CD4-positive, alpha-beta T cell treated with Interleukin-21 for 1 hour (primary cell): ENCODE measurements around the gene TMEM217.
"Not testable (repeated sequence)": the region's sequence is repeated elsewhere in the genome, so short reads cannot be mapped to it uniquely, and the experiment has no call there.

Source experiments
- DNase-seq: peaks from one replicate; pipeline ENCODE4 v3.0.0-alpha.2; 2020

Gene TMEM217

GRCh38 chr6:37209461-37210205, 48.3 kb downstream of the TMEM217 start:
- peak; percentile 81 for DNase-seq

GRCh38 chr6:37208793-37209192, 49.2 kb downstream of the TMEM217 start:
- DNase-seq, result no peak

- DNase-seq, result peak; percentile 92
Measured at GRCh38 chr6:37207903-37208456, 50.0 kb downstream of the TMEM217 start.

GRCh38 chr6:37206622-37207021, 51.3 kb downstream of the TMEM217 start:
- DNase-seq, result no peak

GRCh38 chr6:37205997-37206340, 52.0 kb downstream of the TMEM217 start:
- DNase-seq, result no peak

- no peak for DNase-seq
Measured at GRCh38 chr6:37205175-37205996, 52.6 kb downstream of the TMEM217 start.

- no peak for DNase-seq
Measured at GRCh38 chr6:37204014-37204751, 53.8 kb downstream of the TMEM217 start.

GRCh38 chr6:37202788-37203491, 55.0 kb downstream of the TMEM217 start:
- DNase-seq, result no peak

- no peak for DNase-seq
Measured at GRCh38 chr6:37201726-37202125, 56.2 kb downstream of the TMEM217 start.

- no peak for DNase-seq
Measured at GRCh38 chr6:37200085-37200484, 57.9 kb downstream of the TMEM217 start.

GRCh38 chr6:37196451-37196850, 61.5 kb downstream of the TMEM217 start:
- DNase-seq, result not testable (repeated sequence)

- not testable (repeated sequence) for DNase-seq
Measured at GRCh38 chr6:37194886-37195285, 63.1 kb downstream of the TMEM217 start.

- no peak for DNase-seq
Measured at GRCh38 chr6:37192666-37193065, 65.3 kb downstream of the TMEM217 start.

GRCh38 chr6:37190159-37190535, 67.8 kb downstream of the TMEM217 start:
- DNase-seq, result no peak

- no peak for DNase-seq
Measured at GRCh38 chr6:37188962-37189510, 68.9 kb downstream of the TMEM217 start.

GRCh38 chr6:37187321-37188022, 70.5 kb downstream of the TMEM217 start:
- no peak for DNase-seq

- not testable (repeated sequence) for DNase-seq
Measured at GRCh38 chr6:37185949-37186720, 71.8 kb downstream of the TMEM217 start.

GRCh38 chr6:37182736-37183590, 75.0 kb downstream of the TMEM217 start:
- peak; percentile 88 for DNase-seq

- not testable (repeated sequence) for DNase-seq
Measured at GRCh38 chr6:37180610-37181009, 77.3 kb downstream of the TMEM217 start.

GRCh38 chr6:37180075-37180474, 77.9 kb downstream of the TMEM217 start:
- no peak for DNase-seq
